Measurements from ENCODE around the gene YIPF3.
"Not testable (repeated sequence)": the region's sequence is repeated elsewhere in the genome, so short reads cannot be mapped to it uniquely, and the experiment has no call there.

- TF ChIP-seq CTCF, POLR2A (IDR thresholded peaks at IDR 0.05): not testable (repeated sequence)
Observed at GRCh38 chr6:43538986-43539385, 22.3 kb upstream of the YIPF3 start.
